Neural progenitor cell (in vitro differentiated cells): ENCODE data around the gene TMEM109.

Experiments used
- EZH2 ChIP-seq: fragments of 200-600 bp; sonication (generic); IDR thresholded peaks from 2 replicates; pipeline ENCODE4 v1.6.1; 2017; ENCODE audit warnings: antibody characterized with exemption, mild to moderate bottlenecking, moderate library complexity
- EZH2phosphoT487 ChIP-seq: fragments of 200-600 bp; sonication (generic); IDR thresholded peaks from 2 replicates; pipeline ENCODE4 v1.6.1; 2017; ENCODE audit warnings: antibody characterized with exemption
- TF ChIP-seq, protein P1 (sequence below): fragments of 200-600 bp; sonication (generic); IDR thresholded peaks from 2 replicates; pipeline ENCODE4 v1.5.1; 2017; ENCODE audit warnings: antibody characterized with exemption, mild to moderate bottlenecking

DNA sequence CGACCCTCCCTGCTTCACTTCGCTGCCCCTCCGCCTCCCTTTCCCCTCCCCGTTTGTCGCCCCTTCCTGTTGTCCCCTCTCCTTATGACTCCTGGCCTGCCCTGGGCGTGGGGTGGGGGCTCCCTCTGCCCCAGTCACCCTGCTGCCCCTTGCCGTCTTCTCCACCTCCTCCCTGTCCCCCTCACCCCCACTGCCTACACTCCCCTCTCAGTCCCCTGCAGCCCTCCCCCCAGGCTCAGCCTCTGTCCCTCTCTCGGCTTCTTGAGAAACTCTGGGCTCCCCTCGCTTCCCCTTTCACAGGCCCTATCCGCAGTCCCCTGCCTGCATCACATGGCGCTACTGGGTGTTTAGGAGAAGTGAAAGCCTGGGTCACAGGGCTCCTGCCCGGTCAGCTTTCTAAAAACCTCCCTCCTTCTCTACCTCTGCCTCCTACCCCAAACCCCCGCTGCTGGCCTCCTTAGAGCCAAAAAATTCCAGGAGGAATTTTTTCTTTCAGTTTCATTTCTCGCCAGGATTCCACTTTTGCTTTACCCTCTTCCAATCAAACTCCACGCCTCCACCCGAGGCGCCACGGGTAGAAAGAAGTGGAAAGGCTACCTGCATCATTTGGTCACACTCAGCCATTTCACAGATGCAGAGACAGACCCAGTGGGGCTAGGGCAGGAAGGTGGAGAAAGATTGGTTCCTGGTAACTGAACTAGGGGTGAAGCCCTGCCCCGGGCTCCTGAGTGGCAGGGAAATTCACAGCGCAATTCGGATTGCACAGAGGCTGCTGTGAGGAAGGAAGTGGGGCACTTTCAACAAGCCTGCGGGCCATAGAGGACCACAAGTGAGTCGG lies 38.2 kb downstream of the TMEM109 start, which contains the start of gene SLC15A3:
- TF ChIP-seq EZH2phosphoT487: no peak
- TF ChIP-seq, protein P1, sequence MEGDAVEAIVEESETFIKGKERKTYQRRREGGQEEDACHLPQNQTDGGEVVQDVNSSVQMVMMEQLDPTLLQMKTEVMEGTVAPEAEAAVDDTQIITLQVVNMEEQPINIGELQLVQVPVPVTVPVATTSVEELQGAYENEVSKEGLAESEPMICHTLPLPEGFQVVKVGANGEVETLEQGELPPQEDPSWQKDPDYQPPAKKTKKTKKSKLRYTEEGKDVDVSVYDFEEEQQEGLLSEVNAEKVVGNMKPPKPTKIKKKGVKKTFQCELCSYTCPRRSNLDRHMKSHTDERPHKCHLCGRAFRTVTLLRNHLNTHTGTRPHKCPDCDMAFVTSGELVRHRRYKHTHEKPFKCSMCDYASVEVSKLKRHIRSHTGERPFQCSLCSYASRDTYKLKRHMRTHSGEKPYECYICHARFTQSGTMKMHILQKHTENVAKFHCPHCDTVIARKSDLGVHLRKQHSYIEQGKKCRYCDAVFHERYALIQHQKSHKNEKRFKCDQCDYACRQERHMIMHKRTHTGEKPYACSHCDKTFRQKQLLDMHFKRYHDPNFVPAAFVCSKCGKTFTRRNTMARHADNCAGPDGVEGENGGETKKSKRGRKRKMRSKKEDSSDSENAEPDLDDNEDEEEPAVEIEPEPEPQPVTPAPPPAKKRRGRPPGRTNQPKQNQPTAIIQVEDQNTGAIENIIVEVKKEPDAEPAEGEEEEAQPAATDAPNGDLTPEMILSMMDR: no peak
- no peak for TF ChIP-seq EZH2
